HS-5 (cell line): Measurements from ENCODE around the gene GORAB.

Experiments used
- DNase-seq: peaks from one replicate; pipeline ENCODE4 v3.0.0-alpha.2; 2012; ENCODE audit warnings: low read depth

GORAB gene

GRCh38 chr1:170592591-170593111 is 60.7 kb downstream of the GORAB start:
- no peak for DNase-seq

- no peak for DNase-seq
Observed at GRCh38 chr1:170593173-170594011, 61.4 kb downstream of the GORAB start.

- DNase-seq: no peak
Observed at GRCh38 chr1:170594066-170594626, 62.2 kb downstream of the GORAB start.

- no peak for DNase-seq
Observed at GRCh38 chr1:170596701-170597100, 64.7 kb downstream of the GORAB start.

- DNase-seq: no peak
Observed at GRCh38 chr1:170598618-170599017, 66.7 kb downstream of the GORAB start.

- no peak for DNase-seq
Observed at GRCh38 chr1:170599033-170599432, 67.1 kb downstream of the GORAB start.

GRCh38 chr1:170601866-170602265 is 69.9 kb downstream of the GORAB start:
- no peak for DNase-seq
